ENCODE measurements around the gene CMTM6. TPM values are rescaled to one million over a fixed set of nuclear protein-coding genes. Genes with fewer than 3 reads are reported as not detected.

The CMTM6 gene
- total and polyA plus RNA-seq, 2 of the 8 experiments (the other 6 are each of a cell fraction or from before 2014, with no cell fraction given): 24.0 to 51.5 TPM

GRCh38 chr3:32482693-32483092, 20.0 kb downstream of the CMTM6 start:
- Histone ChIP-seq H3K4me2 (ENCODE audit: insufficient read depth in 1 of 2, low read depth in 2 of 2, low read length in 2 of 2) (no peak overlapping the region), H3K9ac (replicated peaks in 1 of 4; ENCODE audit: extremely low read depth in 1 of 4, low read depth in 3 of 4, low read length in 3 of 4) (no peak overlapping the region), H3K56ac (replicated peaks; ENCODE audit: insufficient read length, low read depth, low read length) (no peak overlapping the region), H2BK5ac (ENCODE audit: low read depth, low read length) (no peak overlapping the region), H3K9me3 (ENCODE audit: insufficient read depth in 2 of 2, low read depth in 1 of 2, low read length in 1 of 2) (no peaks in the 10 kb centered on the region), H2BK20ac (ENCODE audit: low read length) (no peak overlapping the region), H3K4ac (replicated peaks; ENCODE audit: insufficient read length, low read depth, low read length) (no peak overlapping the region), H3K27ac (ENCODE audit: low read depth, low read length) (no peak overlapping the region), H3K79me2 (ENCODE audit: control insufficient read depth in 1 of 2, insufficient read depth in 2 of 2, low read length in 2 of 2) (no peaks in the 10 kb centered on the region), H2AK5ac (ENCODE audit: low read depth, low read length) (no peak overlapping the region), H4K20me1 (replicated peaks in 1 of 2; ENCODE audit: control insufficient read depth in 1 of 2, insufficient read depth in 2 of 2, low read length in 2 of 2) (peaks cover 0 to 1% of the 10 kb centered on the region in 2 experiments), H4K8ac (ENCODE audit: extremely low read depth, insufficient read depth, low read length) (no peak overlapping the region), H2BK120ac (replicated peaks; ENCODE audit: low read depth, low read length) (no peak overlapping the region), H3K14ac (ENCODE audit: insufficient read length) (no peak overlapping the region), H3K27me3 (replicated peaks in 1 of 4; ENCODE audit: control insufficient read depth in 3 of 4, extremely low read depth in 1 of 4, insufficient read depth in 3 of 4, low read length in 3 of 4) (no peaks in the 10 kb centered on the region), H3K18ac (ENCODE audit: extremely low read depth, low read length) (no peak overlapping the region), H3K4me1 (replicated peaks in 1 of 4; ENCODE audit: control insufficient read depth in 3 of 4, insufficient read depth in 4 of 4, low read length in 3 of 4) (no peaks in the 10 kb centered on the region), H3K36me3 (ENCODE audit: control insufficient read depth in 2 of 4, insufficient read depth in 4 of 4, low read length in 3 of 4) (peaks cover 0 to 16% (median 7%) of the 10 kb centered on the region in 4 experiments; a peak in 3 of 8 replicates), H3K23me2 (ENCODE audit: low read depth, low read length) (no peaks in the 10 kb centered on the region), H4K91ac (replicated peaks; ENCODE audit: insufficient read length, low read length) (no peak overlapping the region), H3K23ac (ENCODE audit: insufficient read length) (no peak overlapping the region), H3K79me1 (ENCODE audit: low read depth, low read length) (no peaks in the 10 kb centered on the region), H3K4me3 (ENCODE audit: extremely low read depth in 1 of 4, insufficient read depth in 2 of 4, low read depth in 3 of 4, low read length in 4 of 4) (no peak overlapping the region), H4K5ac (ENCODE audit: insufficient read length, low read depth, low read length) (no peak overlapping the region), H2BK15ac (ENCODE audit: low read length) (no peak overlapping the region), H2AFZ (ENCODE audit: low read length) (no peak overlapping the region), H2BK12ac (ENCODE audit: low read depth, low read length) (no peak overlapping the region)
- ChIA-PET POLR2A (ENCODE audit: partially characterized antibody) (no interaction called here), CTCF (ENCODE audit: partially characterized antibody) (interaction anchor here (1.0 kb wide), 1 partner anchor 188 kb away, joined by 4 read pairs; no protein-coding TSS in a partner anchor)
- TF ChIP-seq POLR2AphosphoS5 (IDR thresholded peaks at IDR 0.05; ENCODE audit: low read depth, low read length) (no peak), POU5F1 (IDR thresholded peaks at IDR 0.05; ENCODE audit: low read depth, low read length) (no peak), CBX8 (IDR thresholded peaks at IDR 0.05; ENCODE audit: borderline replicate concordance, low read depth, low read length) (no peak), SP4 (IDR thresholded peaks at IDR 0.05; ENCODE audit: low read length) (no peak), JUND (IDR thresholded peaks at IDR 0.05; ENCODE audit: low read length) (no peak), FOSL1 (IDR thresholded peaks at IDR 0.05; ENCODE audit: insufficient read depth, low read depth, low read length) (no peak), SAP30 (IDR thresholded peaks at IDR 0.05; ENCODE audit: insufficient read depth, insufficient replicate concordance, low read length) (no peak), EP300 (IDR thresholded peaks at IDR 0.05; ENCODE audit: borderline replicate concordance in 1 of 2, low read depth in 2 of 2, low read length in 2 of 2) (no peak), SUZ12 (IDR thresholded peaks at IDR 0.05; ENCODE audit: low read length) (no peak), SIN3A (conservative IDR thresholded peaks at IDR 0.05 in 1 of 2, IDR thresholded peaks at IDR 0.05 in 1 of 2; ENCODE audit: low read depth in 1 of 2, low read length in 2 of 2) (no peak)
- 84% methylated on average over 1 of the region's 1 CpG; no CpG with 5 or more reads in 1 of the 2 experiments for WGBS, 2 experiments (ENCODE audit: extremely low coverage in 1 of 2, insufficient coverage in 1 of 2, insufficient read length in 1 of 2, insufficient replicate concordance in 2 of 2, low coverage in 1 of 2, low lambda C conversion rate in 2 of 2, missing lambda C conversion rate in 1 of 2)
- DNase-seq (ENCODE audit: low read depth in 1 of 2, low spot score in 2 of 2) (no peak), FAIRE-seq (no peak)

Measured in H1 (cell line).